Measurements from ENCODE around the gene MRGPRD. TPM values are rescaled to one million over a fixed set of nuclear protein-coding genes. Genes with fewer than 3 reads are reported as not detected.

MRGPRD gene
- total and polyA plus RNA-seq, 10 of the 15 experiments (the other 5 are each of a cell fraction or from before 2014, with no cell fraction given): not detected

GRCh38 chr11:69007975-69008381, 27.2 kb upstream of the MRGPRD start (continued):
- TF ChIP-seq, protein P1, sequence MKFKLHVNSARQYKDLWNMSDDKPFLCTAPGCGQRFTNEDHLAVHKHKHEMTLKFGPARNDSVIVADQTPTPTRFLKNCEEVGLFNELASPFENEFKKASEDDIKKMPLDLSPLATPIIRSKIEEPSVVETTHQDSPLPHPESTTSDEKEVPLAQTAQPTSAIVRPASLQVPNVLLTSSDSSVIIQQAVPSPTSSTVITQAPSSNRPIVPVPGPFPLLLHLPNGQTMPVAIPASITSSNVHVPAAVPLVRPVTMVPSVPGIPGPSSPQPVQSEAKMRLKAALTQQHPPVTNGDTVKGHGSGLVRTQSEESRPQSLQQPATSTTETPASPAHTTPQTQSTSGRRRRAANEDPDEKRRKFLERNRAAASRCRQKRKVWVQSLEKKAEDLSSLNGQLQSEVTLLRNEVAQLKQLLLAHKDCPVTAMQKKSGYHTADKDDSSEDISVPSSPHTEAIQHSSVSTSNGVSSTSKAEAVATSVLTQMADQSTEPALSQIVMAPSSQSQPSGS (IDR thresholded peaks at IDR 0.05; ENCODE audit: low read length): no peak
- no peak for TF ChIP-seq FOS (IDR thresholded peaks at IDR 0.05; ENCODE audit: borderline replicate concordance, extremely low read depth, insufficient read length)
- TF ChIP-seq IRF4 (IDR thresholded peaks at IDR 0.05; ENCODE audit: low read depth, low read length): no peak
- TF ChIP-seq BHLHE40 (IDR thresholded peaks at IDR 0.05; ENCODE audit: borderline replicate concordance in 1 of 2, low read depth in 2 of 2, low read length in 1 of 2): no peak
- no peak for TF ChIP-seq HSF1 (IDR thresholded peaks at IDR 0.05; ENCODE audit: low read depth, low read length)

DNA sequence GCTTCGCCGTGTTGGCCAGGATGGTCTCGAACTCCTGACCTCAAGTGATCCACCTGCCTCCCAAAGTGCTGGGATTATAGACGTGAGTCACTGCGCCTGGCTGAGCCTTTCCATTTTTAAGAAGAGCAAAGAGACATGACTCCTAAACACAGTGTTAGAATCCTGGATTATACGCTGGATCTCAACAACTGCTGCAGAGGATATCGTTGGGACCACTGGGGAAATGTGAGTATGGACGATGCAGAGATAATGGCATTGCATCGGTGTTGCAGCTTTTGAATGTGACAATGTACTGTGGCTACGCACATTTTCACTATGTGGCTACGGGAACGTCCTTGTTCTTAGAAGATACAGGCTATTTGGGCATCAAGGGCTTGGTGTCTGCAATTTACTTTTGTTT, 26.0 kb upstream of the MRGPRD start:
- Histone ChIP-seq H3K79me2 (ENCODE audit: control insufficient read depth, insufficient read depth, low read length) (no peaks in the 10 kb centered on the region), H3K27me3 (replicated peaks in 1 of 2; ENCODE audit: control insufficient read depth in 2 of 2, insufficient read depth in 2 of 2, low read length in 1 of 2) (peaks cover 3 to 4% of the 10 kb centered on the region in 2 experiments; a peak in 3 of 4 replicates), H3K4me1 (ENCODE audit: control insufficient read depth, insufficient read depth, low read length) (no peaks in the 10 kb centered on the region; the same call in 1 of the 2 replicates), H3K9me3 (replicated peaks; ENCODE audit: control insufficient read depth, insufficient read depth, low read length) (no peaks in the 10 kb centered on the region), H3K36me3 (ENCODE audit: control insufficient read depth in 2 of 2, insufficient read depth in 2 of 2, low read length in 1 of 2) (no peaks in the 10 kb centered on the region), H2AFZ (ENCODE audit: control insufficient read depth, low read depth, low read length) (no peak overlapping the region), H3K9ac (ENCODE audit: control insufficient read depth, insufficient read depth, low read length) (no peak overlapping the region), H4K20me1 (ENCODE audit: control insufficient read depth, insufficient read depth) (no peaks in the 10 kb centered on the region), H3K4me2 (ENCODE audit: control insufficient read depth, insufficient read depth) (no peak overlapping the region), H3K27ac (ENCODE audit: control insufficient read depth, insufficient read depth) (no peak overlapping the region), H3K4me3 (no peak overlapping the region)
- FAIRE-seq (no peak), ATAC-seq (no peak), DNase-seq (ENCODE audit: low read depth, low spot score) (no peak)
- intact Hi-C loops (cut with micrococcal nuclease; ENCODE audit: unreplicated experiment): no loop called here
- POLR2A ChIA-PET: no interaction called here
- BruUV-seq (replicated peaks): no TSS peak
- SMC1A ChIA-PET (ENCODE audit: uncharacterized antibody, unreplicated experiment): no interaction called here
- in situ Hi-C loops (cut with MboI): no loop called here
- RAD21 ChIA-PET (ENCODE audit: unreplicated experiment): no interaction called here
- 68% methylated on average over 12 of the region's 12 CpGs for WGBS (ENCODE audit: insufficient coverage, insufficient replicate concordance, low lambda C conversion rate, missing lambda C conversion rate)
- CTCF ChIA-PET: no interaction called here
- TF ChIP-seq FOXM1 (IDR thresholded peaks at IDR 0.05; ENCODE audit: low read depth, low read length) (no peak), REST (IDR thresholded peaks at IDR 0.05; ENCODE audit: low read depth, low read length) (no peak), YBX1 (IDR thresholded peaks at IDR 0.05) (no peak), SUPT20H (IDR thresholded peaks at IDR 0.05; ENCODE audit: borderline replicate concordance, control insufficient read depth, low read depth, low read length) (no peak), CUX1 (IDR thresholded peaks at IDR 0.05; ENCODE audit: insufficient replicate concordance, low read depth, low read length) (no peak), POU2F2 (IDR thresholded peaks at IDR 0.05; ENCODE audit: borderline replicate concordance, low read depth, low read length) (no peak)

Measured in GM12878 (cell line).